Loucy (cell line): ENCODE data around the gene BCAS1.

Experiments used
- H2AFZ ChIP-seq: fragments of 200-600 bp; sonication (generic); 2 replicates; pipeline ENCODE4 v1.6.0; 2016; ENCODE audit warnings: antibody characterized with exemption, mild to moderate bottlenecking, low read length, moderate library complexity
- H3F3A ChIP-seq: fragments of 200-600 bp; 2 replicates; pipeline ENCODE4 v1.6.0; 2016; ENCODE audit warnings: antibody characterized with exemption, low read depth, mild to moderate bottlenecking
- H3K27me3 ChIP-seq: fragments of 200-600 bp; sonication (generic); 2 replicates; pipeline ENCODE4 v1.6.1; 2014; ENCODE audit warnings: low read length, mild to moderate bottlenecking; ENCODE audit not compliant: insufficient read depth, poor library complexity, severe bottlenecking
- H3K36me3 ChIP-seq: fragments of 200-600 bp; sonication (generic); 2 replicates; pipeline ENCODE4 v1.6.1; 2016; ENCODE audit warnings: low read length; ENCODE audit not compliant: insufficient read depth
- H3K4me1 ChIP-seq: fragments of 200-600 bp; sonication (generic); 2 replicates; pipeline ENCODE4 v1.5.1; 2014; ENCODE audit warnings: low read length, mild to moderate bottlenecking; ENCODE audit not compliant: insufficient read depth, poor library complexity, severe bottlenecking
- H3K4me2 ChIP-seq: fragments of 200-600 bp; sonication (generic); 2 replicates; pipeline ENCODE4 v1.6.0; 2014; ENCODE audit warnings: antibody characterized with exemption, low read length, low read depth, mild to moderate bottlenecking; ENCODE audit not compliant: poor library complexity, severe bottlenecking
- H3K4me3 ChIP-seq: fragments of 200-600 bp; sonication (generic); 2 replicates; pipeline ENCODE4 v1.5.1; 2014; ENCODE audit warnings: low read length, mild to moderate bottlenecking, mixed read lengths; ENCODE audit not compliant: poor library complexity, severe bottlenecking
- H3K79me2 ChIP-seq: fragments of 200-600 bp; sonication (generic); 2 replicates; pipeline ENCODE4 v1.6.1; 2014; ENCODE audit warnings: low read length; ENCODE audit not compliant: insufficient read depth
- H3K9ac ChIP-seq: fragments of 200-600 bp; sonication (generic); 2 replicates; pipeline ENCODE4 v1.6.0; 2014; ENCODE audit warnings: mild to moderate bottlenecking, low read depth, low read length, moderate library complexity; ENCODE audit not compliant: poor library complexity, severe bottlenecking
- H3K9me2 ChIP-seq: fragments of 200-600 bp; sonication (generic); replicated peaks from 2 replicates; pipeline ENCODE4 v1.6.1; 2016; ENCODE audit warnings: low read depth, low read length, mixed read lengths
- H3K9me3 ChIP-seq: fragments of 200-600 bp; sonication (generic); 2 replicates; pipeline ENCODE4 v1.6.1; 2014; ENCODE audit warnings: mild to moderate bottlenecking, antibody characterized with exemption, low read length, low read depth; ENCODE audit not compliant: insufficient read depth
- H4K20me1 ChIP-seq: fragments of 200-600 bp; sonication (generic); 2 replicates; pipeline ENCODE4 v1.6.0; 2014; ENCODE audit warnings: antibody characterized with exemption, low read length, mild to moderate bottlenecking; ENCODE audit not compliant: insufficient read depth, poor library complexity, severe bottlenecking
- CTCF ChIP-seq: fragments of 200-600 bp; sonication (generic); conservative IDR thresholded peaks from 2 replicates; pipeline ENCODE4 v1.5.1; 2014; ENCODE audit warnings: mild to moderate bottlenecking, antibody characterized with exemption, low read length
- EZH2phosphoT487 ChIP-seq: fragments of 200-600 bp; IDR thresholded peaks from 2 replicates; pipeline ENCODE4 v1.6.1; 2018; ENCODE audit warnings: antibody characterized with exemption, mild to moderate bottlenecking, moderate library complexity, borderline replicate concordance

The BCAS1 gene

GRCh38 chr20:53996584-53997486 is 73.6 kb downstream of the BCAS1 start:
- H2AFZ ChIP-seq, result no peak overlapping the region
- H3K36me3 ChIP-seq, result no peaks in the 10 kb centered on the region
- no peaks in the 10 kb centered on the region for H3K27me3 ChIP-seq
- TF ChIP-seq CTCF (no peak), EZH2phosphoT487 (no peak)
- H3K9me3 ChIP-seq, result no peaks in the 10 kb centered on the region
- no peak overlapping the region for H3K9ac ChIP-seq
- no peaks in the 10 kb centered on the region for H3F3A ChIP-seq
- no peaks in the 10 kb centered on the region for H4K20me1 ChIP-seq
- no peak overlapping the region for H3K4me3 ChIP-seq
- no peaks in the 10 kb centered on the region for H3K9me2 ChIP-seq
- no peaks in the 10 kb centered on the region for H3K79me2 ChIP-seq
- H3K4me1 ChIP-seq, result no peaks in the 10 kb centered on the region
- H3K4me2 ChIP-seq, result no peak overlapping the region

GRCh38 chr20:53995949-53996348 is 74.4 kb downstream of the BCAS1 start:
- no peaks in the 10 kb centered on the region for H3F3A ChIP-seq
- no peaks in the 10 kb centered on the region for H3K4me1 ChIP-seq
- H3K4me2 ChIP-seq, result no peak overlapping the region
- H3K79me2 ChIP-seq, result no peaks in the 10 kb centered on the region
- no peak overlapping the region for H3K9ac ChIP-seq
- TF ChIP-seq CTCF (no peak), EZH2phosphoT487 (no peak)
- no peaks in the 10 kb centered on the region for H3K9me3 ChIP-seq
- H3K9me2 ChIP-seq, result no peaks in the 10 kb centered on the region
- no peak overlapping the region for H3K4me3 ChIP-seq
- H3K27me3 ChIP-seq, result peaks cover 5% of the 10 kb centered on the region
- no peak overlapping the region for H2AFZ ChIP-seq
- H4K20me1 ChIP-seq, result no peaks in the 10 kb centered on the region
- H3K36me3 ChIP-seq, result no peaks in the 10 kb centered on the region

GRCh38 chr20:53994088-53994487 is 76.3 kb downstream of the BCAS1 start:
- Histone ChIP-seq H3K9ac (no peak overlapping the region), H3K79me2 (no peaks in the 10 kb centered on the region), H3K9me2 (no peaks in the 10 kb centered on the region), H3K4me2 (no peak overlapping the region), H3K27me3 (peaks cover 7% of the 10 kb centered on the region), H3K4me1 (no peaks in the 10 kb centered on the region), H3F3A (no peaks in the 10 kb centered on the region), H2AFZ (no peak overlapping the region), H3K36me3 (no peaks in the 10 kb centered on the region), H3K9me3 (no peaks in the 10 kb centered on the region), H4K20me1 (no peaks in the 10 kb centered on the region), H3K4me3 (no peak overlapping the region)
- TF ChIP-seq CTCF, result no peak
- TF ChIP-seq EZH2phosphoT487, result no peak
